ENCODE results near the gene ZNF576.

ZNF576 gene

GRCh38 chr19:43639519-43640423 lies 43.4 kb downstream of the ZNF576 start, which contains the start of gene CADM4:
Gene CADM4, minus strand, starts transcription at chr19:43639850. Its CDS starts 60 bp downstream, at chr19:43639790.
- Histone ChIP-seq H3K4me3 (ENCODE audit: insufficient read depth, low read length, poor library complexity, severe bottlenecking) (peak within 1 kb of the TSS; percentile 37), H3K4me2 (ENCODE audit: low read depth, low read length, poor library complexity, severe bottlenecking) (peak within 1 kb of the TSS; percentile 35), H3K9me2 (replicated peaks; ENCODE audit: insufficient read depth, low read length) (no peaks in the 10 kb centered on the region), H3F3A (ENCODE audit: insufficient read depth) (no peaks in the 10 kb centered on the region), H3K27me3 (ENCODE audit: low read length) (no peaks in the 10 kb centered on the region), H3K9ac (ENCODE audit: low read length) (peak within 1 kb of the TSS; percentile 18; the same call in 1 of the 2 replicates), H3K27ac (ENCODE audit: low read depth, low read length) (no peak within 1 kb of the TSS), H3K79me2 (ENCODE audit: insufficient read depth, low read length) (no peaks in the 10 kb centered on the region), H4K20me1 (ENCODE audit: low read depth, low read length) (no peaks in the 10 kb centered on the region), H3K9me3 (ENCODE audit: insufficient read depth, low read length) (no peaks in the 10 kb centered on the region), H2AFZ (ENCODE audit: low read depth, low read length, severe bottlenecking) (no peak within 1 kb of the TSS), H3K36me3 (ENCODE audit: low read length) (no peaks in the 10 kb centered on the region)
- TF ChIP-seq CTCF (IDR thresholded peaks at IDR 0.05; ENCODE audit: insufficient read depth, low read length, poor library complexity, severe bottlenecking) (no peak), EZH2phosphoT487 (conservative IDR thresholded peaks at IDR 0.05; ENCODE audit: low read length) (no peak)

GRCh38 chr19:43640424-43640757 lies 44.0 kb downstream of the ZNF576 start:
- Histone ChIP-seq H3K27ac (ENCODE audit: low read depth, low read length) (no peak overlapping the region), H3K9ac (ENCODE audit: low read length) (no peak overlapping the region)

GRCh38 chr19:43641333-43641732 lies 44.9 kb downstream of the ZNF576 start:
- no peaks in the 10 kb centered on the region for H3K27me3 ChIP-seq (ENCODE audit: low read length)
- H3F3A ChIP-seq (ENCODE audit: insufficient read depth): no peaks in the 10 kb centered on the region
- no peak overlapping the region for H3K9ac ChIP-seq (ENCODE audit: low read length)
- H3K36me3 ChIP-seq (ENCODE audit: low read length): no peaks in the 10 kb centered on the region
- H3K4me3 ChIP-seq (ENCODE audit: insufficient read depth, low read length, poor library complexity, severe bottlenecking): no peak overlapping the region
- H3K9me2 ChIP-seq (replicated peaks; ENCODE audit: insufficient read depth, low read length): no peaks in the 10 kb centered on the region
- H2AFZ ChIP-seq (ENCODE audit: low read depth, low read length, severe bottlenecking): no peak overlapping the region
- no peaks in the 10 kb centered on the region for H3K9me3 ChIP-seq (ENCODE audit: insufficient read depth, low read length)
- no peak overlapping the region for H3K4me2 ChIP-seq (ENCODE audit: low read depth, low read length, poor library complexity, severe bottlenecking)
- no peak for TF ChIP-seq CTCF (IDR thresholded peaks at IDR 0.05; ENCODE audit: insufficient read depth, low read length, poor library complexity, severe bottlenecking)
- no peak overlapping the region for H3K27ac ChIP-seq (ENCODE audit: low read depth, low read length)
- H4K20me1 ChIP-seq (ENCODE audit: low read depth, low read length): no peaks in the 10 kb centered on the region
- no peaks in the 10 kb centered on the region for H3K79me2 ChIP-seq (ENCODE audit: insufficient read depth, low read length)

More at GRCh38 chr19:43640424-43640757, 44.0 kb downstream of the ZNF576 start:
- Histone ChIP-seq H3F3A (ENCODE audit: insufficient read depth) (no peaks in the 10 kb centered on the region), H3K4me3 (ENCODE audit: insufficient read depth, low read length, poor library complexity, severe bottlenecking) (no peak overlapping the region), H3K9me2 (replicated peaks; ENCODE audit: insufficient read depth, low read length) (no peaks in the 10 kb centered on the region), H3K9me3 (ENCODE audit: insufficient read depth, low read length) (no peaks in the 10 kb centered on the region), H3K27me3 (ENCODE audit: low read length) (no peaks in the 10 kb centered on the region), H3K4me2 (ENCODE audit: low read depth, low read length, poor library complexity, severe bottlenecking) (peak overlapping the region; percentile 35), H3K36me3 (ENCODE audit: low read length) (no peaks in the 10 kb centered on the region), H2AFZ (ENCODE audit: low read depth, low read length, severe bottlenecking) (no peak overlapping the region), H4K20me1 (ENCODE audit: low read depth, low read length) (no peaks in the 10 kb centered on the region), H3K79me2 (ENCODE audit: insufficient read depth, low read length) (no peaks in the 10 kb centered on the region)
- TF ChIP-seq EZH2phosphoT487 (conservative IDR thresholded peaks at IDR 0.05; ENCODE audit: low read length): no peak
- no peak for TF ChIP-seq CTCF (IDR thresholded peaks at IDR 0.05; ENCODE audit: insufficient read depth, low read length, poor library complexity, severe bottlenecking)

Data from SU-DHL-6 (cell line).